Measurements from ENCODE around the gene LPAR1.

GRCh38 chr9:110842986-110843385 lies 195.3 kb downstream of the LPAR1 start:
- TF ChIP-seq ZFP30 (CRISPR knock-in tag; IDR thresholded peaks at IDR 0.05) (no peak), ZC3H10 (CRISPR knock-in tag; IDR thresholded peaks at IDR 0.05) (no peak), ARNTL (CRISPR knock-in tag; IDR thresholded peaks at IDR 0.05; ENCODE audit: borderline replicate concordance, low read depth) (no peak), PATZ1 (CRISPR knock-in tag; IDR thresholded peaks at IDR 0.05; ENCODE audit: borderline replicate concordance) (no peak), ZFP3 (CRISPR knock-in tag; IDR thresholded peaks at IDR 0.05) (no peak), TOX (CRISPR knock-in tag; IDR thresholded peaks at IDR 0.05; ENCODE audit: borderline replicate concordance) (no peak), RARB (CRISPR knock-in tag; IDR thresholded peaks at IDR 0.05) (no peak), SNAI2 (CRISPR knock-in tag; IDR thresholded peaks at IDR 0.05) (no peak), OSR1 (CRISPR knock-in tag; IDR thresholded peaks at IDR 0.05) (no peak)
- TF ChIP-seq, protein P1, sequence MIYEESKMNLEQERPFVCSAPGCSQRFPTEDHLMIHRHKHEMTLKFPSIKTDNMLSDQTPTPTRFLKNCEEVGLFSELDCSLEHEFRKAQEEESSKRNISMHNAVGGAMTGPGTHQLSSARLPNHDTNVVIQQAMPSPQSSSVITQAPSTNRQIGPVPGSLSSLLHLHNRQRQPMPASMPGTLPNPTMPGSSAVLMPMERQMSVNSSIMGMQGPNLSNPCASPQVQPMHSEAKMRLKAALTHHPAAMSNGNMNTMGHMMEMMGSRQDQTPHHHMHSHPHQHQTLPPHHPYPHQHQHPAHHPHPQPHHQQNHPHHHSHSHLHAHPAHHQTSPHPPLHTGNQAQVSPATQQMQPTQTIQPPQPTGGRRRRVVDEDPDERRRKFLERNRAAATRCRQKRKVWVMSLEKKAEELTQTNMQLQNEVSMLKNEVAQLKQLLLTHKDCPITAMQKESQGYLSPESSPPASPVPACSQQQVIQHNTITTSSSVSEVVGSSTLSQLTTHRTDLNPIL (CRISPR knock-in tag; IDR thresholded peaks at IDR 0.05; ENCODE audit: low read depth): no peak
